22Rv1 (cell line): ENCODE measurements around the gene GH1.

Experiments
- ZFX ChIP-seq: fragments of 450-650 bp; IDR thresholded peaks from 2 replicates; pipeline ENCODE4 v1.6.1; 2017; ENCODE audit warnings: antibody characterized with exemption, borderline replicate concordance
- TF ChIP-seq, protein P1 (sequence below): fragments of 450-650 bp; IDR thresholded peaks from 2 replicates; pipeline ENCODE4 v1.5.1; 2017; ENCODE audit warnings: mild to moderate bottlenecking

GRCh38 chr17:63942309-63942985, 23.8 kb upstream of the GH1 start:
- TF ChIP-seq, protein P1, sequence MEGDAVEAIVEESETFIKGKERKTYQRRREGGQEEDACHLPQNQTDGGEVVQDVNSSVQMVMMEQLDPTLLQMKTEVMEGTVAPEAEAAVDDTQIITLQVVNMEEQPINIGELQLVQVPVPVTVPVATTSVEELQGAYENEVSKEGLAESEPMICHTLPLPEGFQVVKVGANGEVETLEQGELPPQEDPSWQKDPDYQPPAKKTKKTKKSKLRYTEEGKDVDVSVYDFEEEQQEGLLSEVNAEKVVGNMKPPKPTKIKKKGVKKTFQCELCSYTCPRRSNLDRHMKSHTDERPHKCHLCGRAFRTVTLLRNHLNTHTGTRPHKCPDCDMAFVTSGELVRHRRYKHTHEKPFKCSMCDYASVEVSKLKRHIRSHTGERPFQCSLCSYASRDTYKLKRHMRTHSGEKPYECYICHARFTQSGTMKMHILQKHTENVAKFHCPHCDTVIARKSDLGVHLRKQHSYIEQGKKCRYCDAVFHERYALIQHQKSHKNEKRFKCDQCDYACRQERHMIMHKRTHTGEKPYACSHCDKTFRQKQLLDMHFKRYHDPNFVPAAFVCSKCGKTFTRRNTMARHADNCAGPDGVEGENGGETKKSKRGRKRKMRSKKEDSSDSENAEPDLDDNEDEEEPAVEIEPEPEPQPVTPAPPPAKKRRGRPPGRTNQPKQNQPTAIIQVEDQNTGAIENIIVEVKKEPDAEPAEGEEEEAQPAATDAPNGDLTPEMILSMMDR, result no peak
- TF ChIP-seq ZFX, result no peak
